ENCODE data around the gene CCT7.

The CCT7 gene

GRCh38 chr2:73227086-73227485 lies 7.0 kb upstream of the CCT7 start:
- DNase-seq, result no peak

DNA sequence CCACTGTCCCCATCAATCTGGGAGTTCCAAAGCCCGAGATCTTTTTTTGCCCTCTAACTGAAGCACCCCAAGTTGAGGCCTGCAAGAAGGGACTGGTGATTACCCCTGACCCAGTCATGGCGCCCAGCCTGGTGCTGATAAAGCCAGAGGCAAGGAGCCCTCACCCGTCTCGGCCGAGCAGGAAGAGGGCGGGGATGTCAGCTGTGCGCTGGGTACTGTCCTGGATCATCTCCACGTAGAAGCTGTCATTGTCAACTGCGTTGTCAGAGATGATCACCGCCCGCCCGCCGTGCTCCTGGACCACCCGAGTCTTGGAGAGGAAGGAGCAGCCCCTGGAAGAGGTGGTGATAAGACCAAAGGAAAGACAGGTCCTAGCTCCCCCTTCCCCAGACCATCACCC lies 5.5 kb upstream of the CCT7 start:
- no peak for DNase-seq

DNA sequence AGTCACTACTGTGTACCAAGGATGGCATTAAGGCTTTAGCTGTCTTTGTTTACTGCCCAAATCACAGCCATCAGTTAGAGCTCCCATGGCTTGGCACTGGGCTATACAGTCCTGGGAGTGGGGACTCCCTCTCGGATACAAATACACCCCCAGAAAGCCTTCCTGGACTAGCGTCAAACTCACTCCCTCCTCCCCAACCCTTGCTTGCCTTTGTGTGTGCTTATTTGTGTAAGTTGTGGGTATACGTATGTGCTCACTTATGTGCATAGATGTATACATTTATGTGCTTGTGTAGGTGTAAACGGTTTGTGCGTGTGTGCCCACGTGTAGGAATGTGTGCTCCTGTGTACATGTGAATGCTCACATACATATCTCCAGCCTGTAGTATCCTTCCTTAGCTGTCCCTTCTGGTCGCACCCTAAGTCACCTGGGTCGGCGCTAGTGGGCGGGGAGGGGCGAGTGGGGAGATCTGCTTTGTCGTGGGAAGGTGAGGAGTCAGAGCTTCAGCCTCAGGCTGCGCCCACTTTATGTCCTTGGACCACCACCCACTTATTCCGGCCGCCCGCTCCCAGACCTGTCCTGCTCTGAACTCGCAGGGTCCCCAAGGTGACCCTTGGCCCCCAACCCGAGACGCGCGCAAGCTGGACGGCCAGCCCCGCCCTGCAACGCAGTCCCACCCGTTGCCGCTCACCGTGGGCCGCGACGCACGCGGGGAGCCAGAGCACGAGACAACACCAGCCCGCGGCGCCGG lies 1.5 kb upstream of the CCT7 start:
- peak; percentile 10 for DNase-seq

DNA sequence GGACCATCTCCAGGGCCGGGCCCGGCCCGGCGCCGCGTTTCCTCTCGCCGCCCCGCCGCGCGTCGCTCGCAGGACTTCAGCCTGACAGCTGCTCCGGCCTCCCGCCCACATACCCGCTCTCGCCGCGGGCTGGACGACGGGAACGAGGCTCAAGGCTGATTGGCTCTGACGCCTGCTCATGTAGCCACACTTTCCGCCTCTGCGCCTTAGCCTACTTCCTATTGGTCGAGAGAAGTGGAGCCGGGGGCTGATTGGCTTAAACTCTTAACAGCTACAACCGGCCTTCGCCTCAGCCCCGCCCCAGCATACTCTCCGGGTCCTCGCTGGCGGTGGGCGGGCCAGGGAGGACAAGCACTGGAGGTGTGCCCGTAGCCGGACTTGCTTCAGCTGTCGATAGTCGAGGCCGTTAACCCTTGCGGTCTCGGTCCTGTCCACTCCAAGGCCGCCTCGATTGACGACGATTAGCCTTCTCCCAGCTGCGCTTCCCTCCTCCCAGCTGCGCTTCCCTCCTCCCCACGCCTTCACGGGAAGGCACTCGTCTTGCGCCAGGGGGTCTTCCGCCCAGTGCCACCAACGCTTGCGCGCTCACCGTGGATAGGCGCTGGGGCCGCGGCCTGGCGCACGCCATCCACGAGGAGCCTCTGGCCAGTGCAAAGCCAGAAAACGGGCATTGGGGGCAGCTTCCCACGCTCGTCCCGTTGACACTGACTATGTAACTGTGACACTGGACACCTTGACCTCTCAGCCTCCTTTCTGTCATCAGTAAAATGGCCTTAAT lies 765 bp upstream of the CCT7 start, which contains the start of gene PRADC1:
Gene PRADC1, minus strand, starts transcription at position 86 of the 778 bp plus-strand sequence. Its CDS starts 79 bp downstream, at position 7.
- DNase-seq, result peak; percentile 98

- DNase-seq, result no peak
These were observed 1.4 kb downstream of the CCT7 start for GRCh38 chr2:73235315-73236028.

DNA sequence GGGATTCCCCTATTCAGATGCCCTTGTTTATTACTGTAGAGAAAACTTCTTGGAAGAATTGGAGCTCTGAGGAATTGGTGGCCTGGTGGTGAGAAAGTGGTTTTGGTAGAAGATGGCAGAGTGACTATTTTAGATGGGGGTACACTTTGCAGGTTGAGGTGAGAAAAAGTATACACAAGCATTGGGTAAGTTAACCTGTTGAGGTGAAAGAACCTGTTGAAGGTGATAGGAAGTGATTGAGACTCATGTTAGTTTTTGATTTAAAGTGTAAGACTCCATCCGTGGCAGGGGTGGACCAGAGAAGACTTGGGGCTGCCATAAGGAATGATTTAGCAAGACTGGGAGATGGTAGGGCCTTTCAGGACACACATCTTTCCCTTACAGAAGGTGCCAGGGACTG lies 3.1 kb downstream of the CCT7 start:
- no peak for DNase-seq

DNA sequence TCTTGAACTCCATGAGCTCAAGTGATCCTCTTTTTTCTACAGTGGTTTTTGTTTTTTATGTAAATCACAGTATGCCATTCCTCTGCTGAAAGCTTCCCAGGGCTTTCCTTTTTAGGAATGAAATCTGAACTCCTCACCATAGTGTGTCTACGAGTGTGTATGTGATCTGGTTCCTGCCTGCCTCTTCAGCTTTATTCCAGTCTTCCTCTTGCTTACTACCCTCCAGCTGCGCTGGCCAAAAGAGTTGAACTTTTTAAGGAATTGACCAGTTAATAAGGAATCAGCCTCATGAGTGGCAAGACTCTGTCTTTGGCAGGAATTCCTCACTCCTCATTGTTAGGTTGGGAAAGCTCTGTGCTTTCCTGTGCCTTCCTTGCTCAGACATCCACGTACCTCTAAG lies 4.0 kb downstream of the CCT7 start:
- DNase-seq, result no peak

- no peak for DNase-seq
These were observed 4.9 kb downstream of the CCT7 start for GRCh38 chr2:73238976-73239375.

DNA sequence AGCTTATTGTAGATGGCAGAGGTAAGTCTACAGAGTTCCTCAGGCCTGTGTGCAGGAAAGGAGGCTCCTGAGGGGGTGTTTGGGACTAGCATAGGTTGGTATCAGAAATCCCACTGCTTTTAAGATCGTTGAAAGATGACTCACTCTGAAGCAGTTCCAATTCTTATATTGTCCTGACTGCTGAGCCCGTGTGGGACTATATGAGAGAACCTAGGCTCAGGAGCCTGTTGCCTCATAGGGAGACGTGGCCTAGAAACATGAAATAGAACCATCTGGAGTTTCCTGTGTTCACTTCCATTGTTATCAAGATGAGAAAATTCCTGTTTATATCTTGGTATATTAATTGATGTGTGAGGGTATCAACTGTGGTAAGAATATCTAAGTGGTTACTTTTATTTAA lies 5.7 kb downstream of the CCT7 start:
- no peak for DNase-seq

GRCh38 chr2:73243884-73244570 lies 9.9 kb downstream of the CCT7 start:
- DNase-seq, result no peak

DNA sequence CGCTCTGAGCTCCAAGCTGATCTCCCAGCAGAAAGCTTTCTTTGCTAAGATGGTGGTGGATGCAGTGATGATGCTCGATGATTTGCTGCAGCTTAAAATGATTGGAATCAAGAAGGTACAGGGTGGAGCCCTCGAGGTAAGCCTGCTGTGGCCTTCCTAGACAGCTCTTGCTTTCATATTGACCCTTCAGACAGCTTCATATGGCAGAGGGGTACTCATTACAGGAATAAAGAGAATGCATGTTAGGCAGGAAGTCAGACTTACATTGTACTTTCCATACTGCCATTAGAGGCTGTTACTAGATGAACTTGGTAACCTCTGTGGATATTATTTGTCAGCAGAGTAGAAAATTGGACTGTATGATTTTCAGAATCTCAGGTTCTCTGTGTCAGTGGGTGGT lies 10.5 kb downstream of the CCT7 start:
- no peak for DNase-seq

GRCh38 chr2:73246850-73247249 lies 12.7 kb downstream of the CCT7 start:
- DNase-seq, result no peak

DNA sequence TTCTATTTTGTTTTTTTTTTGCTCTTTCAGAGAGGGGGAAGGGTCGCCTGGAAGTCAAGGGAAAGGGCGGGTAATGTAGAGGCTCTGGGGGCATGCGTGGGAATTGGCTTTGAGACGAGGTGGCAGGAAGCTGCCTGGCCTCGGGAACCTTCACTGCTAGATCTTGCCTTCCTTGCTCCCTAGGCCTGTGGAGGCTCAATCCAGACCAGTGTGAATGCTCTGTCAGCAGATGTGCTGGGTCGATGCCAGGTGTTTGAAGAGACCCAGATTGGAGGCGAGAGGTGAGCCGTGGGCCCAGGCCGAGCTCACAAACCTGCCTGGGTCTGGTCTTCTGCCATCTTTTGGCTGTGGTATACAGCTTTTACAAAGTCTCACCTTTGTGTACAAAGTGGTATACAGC lies 15.5 kb downstream of the CCT7 start:
- no peak for DNase-seq

DNA sequence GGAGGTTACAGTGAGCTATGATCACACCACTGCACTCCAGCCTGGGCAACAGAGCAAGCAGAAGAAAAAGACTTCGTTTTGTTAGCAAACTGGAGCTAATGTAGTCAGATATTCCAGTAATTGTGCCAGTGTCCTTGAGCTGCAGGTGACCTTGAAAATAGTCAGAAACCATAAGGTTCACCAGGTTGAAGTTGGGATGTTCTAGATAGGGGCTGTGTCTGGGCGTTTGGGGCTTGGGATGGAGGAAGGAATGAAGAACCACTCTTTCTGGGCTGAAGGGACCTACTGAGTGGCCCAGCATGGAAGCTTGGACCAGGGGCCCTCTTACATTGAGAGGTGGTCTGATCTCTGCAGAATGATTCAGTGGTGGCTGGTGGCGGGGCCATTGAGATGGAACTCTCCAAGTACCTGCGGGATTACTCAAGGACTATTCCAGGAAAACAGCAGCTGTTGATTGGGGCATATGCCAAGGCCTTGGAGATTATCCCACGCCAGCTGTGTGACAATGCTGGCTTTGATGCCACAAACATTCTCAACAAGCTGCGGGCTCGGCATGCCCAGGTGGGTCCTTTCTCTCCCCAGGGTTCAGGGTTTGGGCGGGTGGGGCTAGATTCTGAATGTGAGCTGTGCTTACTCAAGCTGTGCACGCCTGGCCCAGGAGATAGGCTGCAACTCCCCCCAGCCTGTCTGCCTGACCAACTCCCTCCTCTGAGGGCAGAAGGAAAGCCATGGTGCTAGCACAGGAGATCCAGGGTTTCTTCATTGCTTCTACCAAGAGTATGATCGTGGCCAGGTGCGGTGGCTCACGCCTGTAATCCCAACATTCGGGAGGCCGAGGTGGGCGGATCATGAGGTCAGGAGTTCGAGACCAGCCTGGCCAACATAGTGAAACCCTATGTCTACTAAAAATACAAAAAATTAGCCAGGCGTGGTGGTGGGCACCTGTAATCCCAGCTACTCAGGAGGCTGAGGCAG lies 17.1 kb downstream of the CCT7 start:
- no peak for DNase-seq

DNA sequence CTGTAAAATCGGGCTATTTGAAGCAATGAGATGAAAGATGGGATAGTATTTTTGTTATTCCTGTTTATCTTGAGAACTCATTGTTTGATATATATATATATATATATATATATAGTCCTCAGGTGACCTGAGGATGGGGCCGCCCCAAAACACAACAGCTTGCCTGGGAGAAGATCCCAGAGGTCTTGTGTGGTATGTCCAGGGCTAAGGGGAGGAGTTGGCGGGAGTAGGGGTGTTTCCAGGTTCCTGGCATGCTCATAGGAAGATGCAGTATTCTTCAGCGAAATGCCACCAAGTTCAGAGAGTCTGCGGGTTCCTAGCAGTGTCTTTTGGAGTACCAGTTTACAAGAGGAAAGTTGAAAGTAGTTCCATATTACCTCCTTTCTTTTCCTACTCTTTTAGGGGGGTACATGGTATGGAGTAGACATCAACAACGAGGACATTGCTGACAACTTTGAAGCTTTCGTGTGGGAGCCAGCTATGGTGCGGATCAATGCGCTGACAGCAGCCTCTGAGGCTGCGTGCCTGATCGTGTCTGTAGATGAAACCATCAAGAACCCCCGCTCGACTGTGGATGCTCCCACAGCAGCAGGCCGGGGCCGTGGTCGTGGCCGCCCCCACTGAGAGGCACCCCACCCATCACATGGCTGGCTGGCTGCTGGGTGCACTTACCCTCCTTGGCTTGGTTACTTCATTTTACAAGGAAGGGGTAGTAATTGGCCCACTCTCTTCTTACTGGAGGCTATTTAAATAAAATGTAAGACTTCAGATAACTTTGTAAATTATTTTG lies 18.3 kb downstream of the CCT7 start:
- DNase-seq, result no peak

DNA sequence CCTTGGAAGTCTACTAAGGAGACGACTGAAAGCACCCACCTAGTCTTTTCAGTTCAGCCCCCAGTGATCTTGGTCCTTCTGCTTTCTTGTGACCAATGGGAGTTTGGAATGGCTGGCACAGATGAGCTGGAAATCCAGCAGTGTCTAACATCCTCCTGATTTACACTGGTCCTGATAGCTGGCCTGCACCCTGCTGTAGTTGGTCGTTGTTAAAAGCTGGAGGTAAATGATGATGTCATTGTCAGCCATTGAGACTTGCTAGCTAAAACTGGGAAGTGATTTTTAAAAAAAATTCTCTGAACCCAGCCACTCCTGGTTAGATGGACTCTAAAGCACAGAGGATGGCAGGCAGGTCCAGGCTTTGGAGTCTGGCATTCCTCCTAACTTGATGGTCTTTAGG lies 19.3 kb downstream of the CCT7 start:
- no peak for DNase-seq

- no peak for DNase-seq
These were observed 19.8 kb downstream of the CCT7 start for GRCh38 chr2:73253901-73254300.

DNA sequence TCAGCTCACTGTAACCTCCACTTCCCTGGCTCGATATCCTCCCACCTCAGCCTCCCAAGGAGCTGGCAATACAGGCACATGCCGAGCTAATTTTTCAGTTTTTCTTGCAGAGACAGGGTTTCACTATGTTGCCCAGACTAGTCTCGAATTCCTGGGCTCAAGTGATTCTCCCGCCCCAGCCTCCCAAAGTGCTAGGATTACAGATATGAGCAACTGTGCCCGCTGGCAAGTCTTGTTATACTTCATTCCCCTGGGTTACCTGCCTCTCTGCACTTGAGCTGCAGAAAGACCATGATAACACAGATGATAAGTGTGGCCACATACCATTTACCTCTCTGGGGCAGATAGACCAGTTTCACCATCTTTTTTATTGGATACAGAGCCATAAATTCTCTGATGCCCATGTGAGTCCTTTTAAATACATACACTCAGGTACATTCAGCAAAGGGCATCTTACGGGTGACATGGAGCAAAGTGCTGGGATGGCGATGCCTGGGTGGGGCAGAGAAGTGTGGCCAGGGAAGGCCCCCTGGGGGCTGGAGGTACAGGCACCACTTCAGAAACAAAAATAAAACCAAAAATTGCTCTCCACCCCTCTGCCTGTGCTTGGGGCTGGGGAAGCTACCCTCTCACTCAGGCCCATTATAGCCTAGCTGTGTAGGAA lies 20.4 kb downstream of the CCT7 start:
- DNase-seq, result no peak

GRCh38 chr2:73255007-73255644 lies 21.0 kb downstream of the CCT7 start:
- no peak for DNase-seq

Measured in NCI-H1092 treated with DMSO at 0.1 percent for 48 hours (cell line).